ENCODE measurements around the gene MAP6D1.

- TF ChIP-seq CTCF (conservative IDR thresholded peaks at IDR 0.05; ENCODE audit: low read length), result no peak
- TF ChIP-seq EZH2phosphoT487 (IDR thresholded peaks at IDR 0.05; ENCODE audit: borderline replicate concordance, low read depth, low read length), result no peak
Observed at GRCh38 chr3:183833516-183833915, 8.1 kb upstream of the MAP6D1 start.
